B cell (primary cell): Measurements from ENCODE around the gene CFAP141. TPM values are rescaled to one million over a fixed set of nuclear protein-coding genes. Genes with fewer than 3 reads are reported as not detected.

Experiments
- ATAC-seq: fragments of 200-7000 bp; cut with Tn5 transposase; one replicate; pipeline ENCODE4 v1.10.0; 2021; ENCODE audit warnings: low read depth, mild to moderate bottlenecking, moderate number of reproducible peaks, moderate library complexity
- CTCF ChIA-PET: fragments of 350-600 bp; sonication (Branson Sonifier 250); formaldehyde crosslinking; loops from one replicate; lab custom pipeline; 2021; ENCODE audit warnings: antibody characterized with exemption, inconsistent platforms; lab: Charles Lee
- POLR2A ChIA-PET: fragments of 350-600 bp; sonication (Branson Sonifier 250); formaldehyde crosslinking; loops from one replicate; lab custom pipeline; 2021; ENCODE audit warnings: antibody characterized with exemption; lab: Charles Lee
- DNase-seq: peaks from one replicate; pipeline ENCODE4 v3.0.0; 2013
- H2AFZ ChIP-seq: 2 replicates; pipeline ENCODE4 v1.6.1; 2012; ENCODE audit warnings: mild to moderate bottlenecking, low read depth, low read length; ENCODE audit not compliant: insufficient read depth, poor library complexity, severe bottlenecking
- H3K27ac ChIP-seq, 2 donors: 1 replicate in 1 of 2; 2 replicates in 1 of 2; pipeline ENCODE4 v1.5.1; 2012 to 2013; ENCODE audit warnings: low read length in 2 of 2, mild to moderate bottlenecking in 2 of 2, moderate library complexity in 1 of 2
- H3K27me3 ChIP-seq, 4 experiments: fragments of 200-600 bp in 1 of 4; sonication (generic) in 1 of 4; replicated peaks in 1 of 4; 1 replicate in 2 of 4; 2 replicates in 2 of 4; pipeline versions ENCODE4 v1.6.1 to v1.7.0; 2013 to 2016; ENCODE audit warnings: low read length in 3 of 4, mild to moderate bottlenecking in 2 of 4, mixed read lengths in 1 of 4, moderate library complexity in 1 of 4; ENCODE audit not compliant: insufficient read depth in 4 of 4, control insufficient read depth in 3 of 4; ENCODE audit errors: control extremely low read depth in 1 of 4
- H3K36me3 ChIP-seq, 2 experiments: replicated peaks in 1 of 2; 1 replicate in 1 of 2; 2 replicates in 1 of 2; pipeline versions ENCODE4 v1.6.1 to v1.7.1; 2013; ENCODE audit warnings: low read length in 1 of 2; ENCODE audit not compliant: insufficient read depth in 2 of 2, control insufficient read depth in 1 of 2; ENCODE audit errors: control extremely low read depth in 1 of 2, extremely low read depth in 1 of 2
- H3K4me1 ChIP-seq, 2 donors: fragments of 200-600 bp in 1 of 2; sonication (generic) in 1 of 2; 1 replicate in 1 of 2; 2 replicates in 1 of 2; pipeline versions ENCODE4 v1.5.1 to v1.6.1; 2013 to 2017; ENCODE audit warnings: low read length in 2 of 2; ENCODE audit not compliant: control insufficient read depth in 2 of 2, insufficient read depth in 2 of 2
- H3K4me2 ChIP-seq: replicated peaks from 2 replicates; pipeline ENCODE3; 2012; ENCODE audit warnings: mild to moderate bottlenecking, low read depth, low read length; ENCODE audit not compliant: poor library complexity, severe bottlenecking
- H3K4me3 ChIP-seq, 5 experiments: fragments of 200-600 bp in 1 of 5; sonication (generic) in 1 of 5; 1 replicate in 3 of 5; 2 replicates in 2 of 5; pipeline versions ENCODE4 v1.5.1 to v1.7.0; 2011 to 2016; ENCODE audit warnings: low read length in 4 of 5, mild to moderate bottlenecking in 4 of 5, low read depth in 2 of 5, control low read depth in 1 of 5, moderate library complexity in 1 of 5; ENCODE audit not compliant: insufficient read depth in 1 of 5; ENCODE audit errors: control extremely low read depth in 1 of 5, extremely low read depth in 1 of 5
- H3K79me2 ChIP-seq: fragments of 200-600 bp; sonication (generic); one replicate; pipeline ENCODE4 v1.6.0; 2016; ENCODE audit warnings: low read length; ENCODE audit not compliant: control insufficient read depth, insufficient read depth
- H3K9ac ChIP-seq: fragments of 200-600 bp; sonication (generic); 2 replicates; pipeline ENCODE4 v1.6.1; 2017; ENCODE audit warnings: mild to moderate bottlenecking, low read length, moderate library complexity
- H3K9me3 ChIP-seq, 3 donors: one replicate each; pipeline versions ENCODE4 v1.6.1 to v1.7.1; 2013; ENCODE audit warnings: low read length in 2 of 3; ENCODE audit not compliant: control insufficient read depth in 2 of 3, insufficient read depth in 1 of 3; ENCODE audit errors: control extremely low read depth in 1 of 3
- H4K20me1 ChIP-seq: 2 replicates; pipeline ENCODE4 v1.6.0; 2012; ENCODE audit warnings: mild to moderate bottlenecking, low read length; ENCODE audit not compliant: insufficient read depth, control insufficient read depth, poor library complexity, severe bottlenecking
- H3K27ac Mint-ChIP-seq: one replicate; pipeline ENCODE4 v1.8.0; 2021; ENCODE audit warnings: mixed read lengths
- H3K27me3 Mint-ChIP-seq: one replicate; pipeline ENCODE4 v1.8.0; 2021; ENCODE audit warnings: mixed read lengths
- H3K4me1 Mint-ChIP-seq: one replicate; pipeline ENCODE4 v1.8.0; 2021; ENCODE audit warnings: mixed read lengths
- H3K4me3 Mint-ChIP-seq: one replicate; pipeline ENCODE4 v1.8.0; 2021; ENCODE audit warnings: mixed read lengths
- H3K9me3 Mint-ChIP-seq: one replicate; pipeline ENCODE4 v1.8.0; 2022; ENCODE audit warnings: mixed read lengths; ENCODE audit not compliant: insufficient read depth
- EZH2 ChIP-seq: IDR thresholded peaks from 2 replicates; pipeline ENCODE4 v1.6.1; 2012; ENCODE audit warnings: borderline replicate concordance, low read depth, mild to moderate bottlenecking, moderate library complexity, low read length; ENCODE audit not compliant: insufficient read depth, poor library complexity, severe bottlenecking
- WGBS: methylation state at CpG from one replicate; pipeline ENCODE4 v1.1.5; 2013; ENCODE audit warnings: missing lambda C conversion rate; ENCODE audit not compliant: insufficient coverage; 5-methylcytosine and 5-hydroxymethylcytosine counted together
- intact Hi-C: fragments of 100-400 bp; cut with micrococcal nuclease; formaldehyde crosslinking; loops from one replicate; pipeline ENCODE4 v1.10.0; 2022
- polyA plus RNA-seq: library from polyadenylated mRNA; depleted of rRNA; stranded (reverse); fragments of >200 nt; gene quantifications from 2 replicates; pipeline ENCODE4 v1.2.3, GENCODE V29; 2012
- total RNA-seq, 2 donors: library from RNA; stranded (reverse); fragments of 120-200 nt in 1 of 2; gene quantifications; 1 replicate in 1 of 2; 2 replicates in 1 of 2; pipeline versions ENCODE4 v1.2.3 to v1.2.4, GENCODE V29; 2013 to 2022
- TF ChIP-seq, protein P1 (sequence below): fragments of 200-600 bp; IDR thresholded peaks from one replicate; pipeline ENCODE4 v1.8.0; 2022; ENCODE audit warnings: antibody characterized with exemption, mild to moderate bottlenecking

The CFAP141 gene
- total and polyA plus RNA-seq, 2 donors (not counting 1 experiment from before 2014, with no cell fraction given) = not detected

DNA sequence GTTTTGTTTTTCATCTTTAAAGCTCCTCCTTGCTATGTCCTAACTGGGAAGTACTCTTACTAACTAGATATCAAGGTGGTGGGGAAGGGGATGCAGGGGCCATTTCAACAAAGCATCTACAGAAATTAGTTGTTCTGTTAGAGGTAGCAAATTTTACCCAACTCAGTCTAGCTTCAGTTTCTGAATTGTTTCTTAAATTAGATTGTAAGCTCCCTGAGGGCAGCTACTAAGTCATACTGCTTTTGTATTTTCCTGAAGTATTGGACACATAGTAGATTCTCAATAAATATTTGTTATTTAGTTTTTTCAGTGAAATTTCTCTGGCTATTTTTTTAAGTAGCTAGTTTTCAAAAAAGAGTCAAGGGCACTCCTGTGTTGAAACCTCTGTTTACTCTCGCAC lies 16.4 kb upstream of the CFAP141 start:
- no CpG with 5 or more reads among the region's 1 CpG for WGBS
- ATAC-seq (no peak), DNase-seq (no peak)
- Mint-ChIP-seq H3K27ac (peak overlapping the region; percentile 97), H3K27me3 (no peaks in the 10 kb centered on the region), H3K9me3 (no peaks in the 10 kb centered on the region), H3K4me1 (peaks cover 72% of the 10 kb centered on the region), H3K4me3 (peak overlapping the region; percentile 97)
- TF ChIP-seq EZH2 = no peak
- TF ChIP-seq, protein P1, sequence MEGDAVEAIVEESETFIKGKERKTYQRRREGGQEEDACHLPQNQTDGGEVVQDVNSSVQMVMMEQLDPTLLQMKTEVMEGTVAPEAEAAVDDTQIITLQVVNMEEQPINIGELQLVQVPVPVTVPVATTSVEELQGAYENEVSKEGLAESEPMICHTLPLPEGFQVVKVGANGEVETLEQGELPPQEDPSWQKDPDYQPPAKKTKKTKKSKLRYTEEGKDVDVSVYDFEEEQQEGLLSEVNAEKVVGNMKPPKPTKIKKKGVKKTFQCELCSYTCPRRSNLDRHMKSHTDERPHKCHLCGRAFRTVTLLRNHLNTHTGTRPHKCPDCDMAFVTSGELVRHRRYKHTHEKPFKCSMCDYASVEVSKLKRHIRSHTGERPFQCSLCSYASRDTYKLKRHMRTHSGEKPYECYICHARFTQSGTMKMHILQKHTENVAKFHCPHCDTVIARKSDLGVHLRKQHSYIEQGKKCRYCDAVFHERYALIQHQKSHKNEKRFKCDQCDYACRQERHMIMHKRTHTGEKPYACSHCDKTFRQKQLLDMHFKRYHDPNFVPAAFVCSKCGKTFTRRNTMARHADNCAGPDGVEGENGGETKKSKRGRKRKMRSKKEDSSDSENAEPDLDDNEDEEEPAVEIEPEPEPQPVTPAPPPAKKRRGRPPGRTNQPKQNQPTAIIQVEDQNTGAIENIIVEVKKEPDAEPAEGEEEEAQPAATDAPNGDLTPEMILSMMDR = no peak
- H2AFZ ChIP-seq = no peak overlapping the region
- peaks cover 34 to 39% of the 10 kb centered on the region in 2 donors for H3K4me1 ChIP-seq
- peak overlapping the region in 1 of 2 donors; percentile 100 for H3K27ac ChIP-seq
- no peaks in the 10 kb centered on the region for H3K9me3 ChIP-seq
- intact Hi-C loops = no loop called here
- H3K4me3 ChIP-seq = no peak overlapping the region
- peaks cover 94% of the 10 kb centered on the region for H3K79me2 ChIP-seq
- H3K9ac ChIP-seq = no peak overlapping the region
- ChIA-PET CTCF (interaction anchor here (1.2 to 1.7 kb wide), 2 partner anchors 24 to 112 kb away, joined by 3 to 7 read pairs; no protein-coding TSS in a partner anchor), POLR2A (interaction anchor here (0.7 to 1.0 kb wide), 2 partner anchors 46 to 433 kb away, joined by 3 read pairs; no protein-coding TSS in a partner anchor)
- H3K36me3 ChIP-seq = peaks cover 4 to 29% of the 10 kb centered on the region in 2 experiments
- peak overlapping the region; percentile 86 for H3K4me2 ChIP-seq
- peaks cover 26% of the 10 kb centered on the region for H4K20me1 ChIP-seq
- H3K27me3 ChIP-seq = no peaks in the 10 kb centered on the region

DNA sequence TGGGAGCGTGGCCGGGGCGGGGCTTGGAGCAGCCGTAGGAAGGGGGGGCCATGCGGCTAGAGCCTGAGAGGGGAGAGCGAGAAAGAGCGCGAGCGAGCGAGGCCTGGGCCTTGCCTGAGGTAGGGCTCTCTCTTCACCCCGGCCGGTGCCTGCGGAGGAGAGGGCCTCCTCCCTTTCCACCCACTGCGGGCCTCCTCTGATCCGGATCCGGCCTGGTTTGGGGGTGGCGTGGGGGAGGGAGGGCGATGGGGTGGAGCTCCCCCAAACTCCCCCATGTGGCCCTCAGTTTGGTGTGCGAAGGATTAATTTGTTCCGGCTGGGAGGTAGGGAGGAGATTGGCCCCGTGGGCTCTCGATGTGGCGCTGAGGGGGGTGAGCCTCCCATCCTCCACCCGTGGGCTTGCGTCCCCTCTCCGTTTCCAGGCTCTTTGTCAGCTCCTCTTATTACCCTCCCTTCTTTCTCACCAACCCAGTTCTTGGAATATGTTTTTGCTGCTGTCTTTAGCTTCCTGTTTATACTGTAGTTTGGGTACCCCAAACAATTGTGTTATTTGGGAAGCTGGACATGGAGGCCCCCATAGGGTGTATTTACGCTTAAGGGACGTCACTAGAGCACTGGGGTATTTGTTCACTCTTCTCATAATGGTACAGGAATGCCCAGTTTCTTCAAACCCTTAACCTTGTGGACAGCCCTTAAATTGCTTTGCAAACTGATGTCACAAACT lies 15.3 kb upstream of the CFAP141 start:
- Histone ChIP-seq H3K4me3 (peak overlapping the region; percentile 66 to 96 (median 77)), H3K36me3 (peaks cover 1 to 29% of the 10 kb centered on the region in 2 experiments), H3K79me2 (peaks cover 95% of the 10 kb centered on the region), H3K27ac (peak overlapping the region; percentile 98 to 100), H3K4me2 (peak overlapping the region; percentile 86), H4K20me1 (peaks cover 24% of the 10 kb centered on the region), H3K27me3 (no peaks in the 10 kb centered on the region), H2AFZ (peak overlapping the region; percentile 59), H3K9me3 (no peaks in the 10 kb centered on the region), H3K4me1 (peaks cover 34 to 39% of the 10 kb centered on the region in 2 donors), H3K9ac (peak overlapping the region; percentile 94)
- Mint-ChIP-seq H3K9me3 (no peaks in the 10 kb centered on the region), H3K4me1 (peaks cover 73% of the 10 kb centered on the region), H3K4me3 (peak overlapping the region; percentile 97), H3K27ac (peak overlapping the region; percentile 97), H3K27me3 (no peaks in the 10 kb centered on the region)
- ChIA-PET POLR2A (interaction anchor here (0.8 to 2.3 kb wide), 4 partner anchors 22 to 275 kb away, joined by 3 to 12 read pairs (median 8); partner anchors contain the start of genes DENND4B and RPS27), CTCF (interaction anchor here (0.6 to 3.4 kb wide), 2 partner anchors 24 to 50 kb away, joined by 3 to 10 read pairs; no protein-coding TSS in a partner anchor)
- WGBS = 0% methylated on average over 4 of the region's 28 CpGs
- ATAC-seq (peak; percentile 25), DNase-seq (peak; percentile 87)
- intact Hi-C loops = loop anchor here (2.0 kb wide), 1 partner anchor 299 kb away; the partner anchor contains the start of gene GATAD2B
- TF ChIP-seq EZH2 = no peak
- TF ChIP-seq, protein P1 = no peak
